HG03039 (cell line): ENCODE data around the gene AGFG1.

Experiments used
- ATAC-seq: cut with Tn5 transposase; IDR thresholded peaks from one replicate; pipeline ENCODE4 v1.9.1; 2021; ENCODE audit warnings: mild to moderate bottlenecking, moderate library complexity; ENCODE audit not compliant: unreplicated experiment

Gene AGFG1

GRCh38 chr2:227606476-227606875, 134.5 kb downstream of the AGFG1 start:
- no peak for ATAC-seq

GRCh38 chr2:227607941-227608340, 136.0 kb downstream of the AGFG1 start:
- no peak for ATAC-seq

DNA sequence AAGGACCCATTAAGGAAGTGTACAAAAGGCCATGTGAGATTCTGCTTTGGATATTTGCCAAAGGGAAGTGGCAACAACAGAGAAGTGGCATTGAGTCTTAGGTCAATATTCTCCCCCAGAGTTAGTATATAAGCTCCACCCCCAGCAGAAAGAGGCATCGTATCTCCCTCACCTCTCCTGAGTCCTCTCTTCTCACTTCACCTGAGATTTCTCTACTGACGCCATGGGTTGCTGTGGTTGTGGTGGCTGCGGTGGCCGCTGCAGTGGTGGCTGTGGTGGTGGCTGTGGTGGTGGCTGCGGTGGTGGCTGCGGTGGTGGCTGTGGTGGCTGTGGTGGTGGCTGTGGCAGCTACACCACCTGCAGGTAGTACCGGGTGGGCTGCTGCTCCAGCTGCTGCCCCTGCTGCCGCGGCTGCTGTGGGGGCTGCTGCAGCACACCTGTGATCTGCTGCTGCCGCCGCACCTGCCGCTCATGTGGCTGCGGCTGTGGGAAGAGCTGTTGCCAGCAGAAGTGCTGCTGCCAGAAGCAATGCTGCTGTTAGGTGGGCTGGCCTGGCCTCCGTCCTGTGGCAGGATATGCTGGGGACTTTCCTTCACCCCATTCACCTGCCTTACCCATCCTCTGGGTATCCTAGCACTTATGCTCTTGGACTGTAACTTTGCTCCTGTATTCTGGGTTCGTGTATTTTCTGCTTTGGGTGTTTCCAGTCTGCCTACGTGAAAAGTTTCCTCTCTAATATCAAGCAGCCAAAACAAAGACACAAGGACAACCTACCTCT, 136.8 kb downstream of the AGFG1 start:
- ATAC-seq: no peak

GRCh38 chr2:227610123-227610522, 138.2 kb downstream of the AGFG1 start:
- ATAC-seq: no peak
